GM19025 (cell line): ENCODE results near the gene RABEP2.
"Not testable (repeated sequence)": the region's sequence is repeated elsewhere in the genome, so short reads cannot be mapped to it uniquely, and the experiment has no call there.

Source experiments
- ATAC-seq: cut with Tn5 transposase; IDR thresholded peaks from one replicate; pipeline ENCODE4 v1.9.1; 2021; ENCODE audit warnings: mild to moderate bottlenecking, low read depth, moderate library complexity; ENCODE audit not compliant: unreplicated experiment

The RABEP2 gene

GRCh38 chr16:28880955-28881354 is 44.1 kb downstream of the RABEP2 start:
- no peak for ATAC-seq

- ATAC-seq = no peak
Observed at GRCh38 chr16:28880589-28880915, 44.5 kb downstream of the RABEP2 start.

GRCh38 chr16:28879841-28880588 is 45.0 kb downstream of the RABEP2 start:
- ATAC-seq = peak; percentile 93

- peak; percentile 34 for ATAC-seq
Observed at GRCh38 chr16:28879261-28879840, 45.7 kb downstream of the RABEP2 start.

GRCh38 chr16:28878083-28878926 is 46.7 kb downstream of the RABEP2 start, which contains the start of gene ATP2A1:
TSS of gene ATP2A1 (plus strand) at chr16:28878488. CDS start at chr16:28878672, 184 bp downstream.
- no peak for ATAC-seq

- ATAC-seq = no peak
Observed at GRCh38 chr16:28877655-28878000, 47.4 kb downstream of the RABEP2 start.

GRCh38 chr16:28876973-28877654 is 47.9 kb downstream of the RABEP2 start:
- no peak for ATAC-seq

GRCh38 chr16:28876019-28876659 is 48.9 kb downstream of the RABEP2 start:
- no peak for ATAC-seq

- ATAC-seq = no peak
Observed at GRCh38 chr16:28875134-28876018, 49.7 kb downstream of the RABEP2 start.

- ATAC-seq = no peak
Observed at GRCh38 chr16:28874406-28874805, 50.6 kb downstream of the RABEP2 start.

GRCh38 chr16:28873543-28874201 is 51.4 kb downstream of the RABEP2 start:
- ATAC-seq = no peak

- ATAC-seq = no peak
Observed at GRCh38 chr16:28872952-28873351, 52.1 kb downstream of the RABEP2 start.

- ATAC-seq = no peak
Observed at GRCh38 chr16:28869201-28869600, 55.8 kb downstream of the RABEP2 start.

GRCh38 chr16:28867646-28868045 is 57.4 kb downstream of the RABEP2 start:
- not testable (repeated sequence) for ATAC-seq

- no peak for ATAC-seq
Observed at GRCh38 chr16:28867241-28867640, 57.8 kb downstream of the RABEP2 start.

GRCh38 chr16:28866454-28866804 is 58.6 kb downstream of the RABEP2 start:
- no peak for ATAC-seq

GRCh38 chr16:28865722-28866453 is 59.1 kb downstream of the RABEP2 start:
- no peak for ATAC-seq

GRCh38 chr16:28865001-28865688 is 59.9 kb downstream of the RABEP2 start:
- no peak for ATAC-seq
